HL-60/S4 treated with retinoic acid at 250 ng/mL for 4 days and 3 days (cell line): Measurements from ENCODE around the gene ZNF512B.
"Not testable (repeated sequence)": the region's sequence is repeated elsewhere in the genome, so short reads cannot be mapped to it uniquely, and the experiment has no call there.

Experiments
- in situ Hi-C: fragments of 300-500 bp; cut with MboI; formaldehyde crosslinking; loops from 2 replicates; pipeline ENCODE4 v1.7.0; 2022; ENCODE audit warnings: low sequenced_read_pairs

ZNF512B gene

DNA sequence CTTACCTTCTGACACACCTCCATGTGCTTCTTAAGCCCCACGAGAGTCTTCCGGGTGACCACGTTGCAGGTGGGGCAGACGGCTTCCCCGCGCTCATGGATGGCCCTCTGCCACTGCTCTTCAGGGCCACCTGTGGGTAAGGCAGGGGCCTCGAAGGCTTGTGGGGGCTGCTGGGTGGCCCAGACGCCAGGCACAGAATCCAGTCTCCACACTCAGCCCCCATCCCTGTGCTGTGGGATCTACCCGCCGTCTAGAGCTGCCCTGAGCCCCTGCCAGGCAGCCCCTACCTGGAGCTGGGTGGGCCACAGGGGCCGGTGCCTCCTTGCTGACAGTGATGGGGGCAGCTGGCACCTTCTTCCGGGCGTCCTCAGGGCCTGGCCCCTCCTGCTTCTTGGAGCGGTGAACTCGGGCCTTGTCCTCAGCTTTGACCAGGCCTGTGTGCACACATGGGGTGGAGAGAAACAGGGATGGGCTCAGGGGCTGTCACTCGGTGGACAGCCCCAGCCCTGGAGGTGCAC, 5.9 kb downstream of the ZNF512B start:
- in situ Hi-C loops, result no loop called here

DNA sequence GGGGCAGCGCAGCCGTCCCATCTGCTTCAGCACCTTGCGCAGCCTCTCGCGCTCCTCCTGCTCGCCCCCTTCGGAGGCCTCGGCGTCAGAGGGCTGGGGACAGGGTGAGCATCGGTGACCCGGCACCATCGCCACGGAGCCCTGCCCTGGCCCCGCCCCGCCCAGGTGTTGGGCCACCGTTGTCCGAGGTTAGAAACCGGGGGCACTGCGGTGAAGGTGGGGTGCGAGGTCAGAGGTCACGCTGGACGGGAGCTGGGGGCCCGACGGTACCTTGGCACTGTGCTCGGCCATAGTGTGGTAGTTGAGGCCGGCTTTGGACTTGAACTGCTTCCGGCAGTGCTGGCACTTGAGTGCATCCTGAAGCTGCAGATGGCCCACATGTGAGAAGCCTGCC, 6.4 kb downstream of the ZNF512B start:
- in situ Hi-C loops, result no loop called here

DNA sequence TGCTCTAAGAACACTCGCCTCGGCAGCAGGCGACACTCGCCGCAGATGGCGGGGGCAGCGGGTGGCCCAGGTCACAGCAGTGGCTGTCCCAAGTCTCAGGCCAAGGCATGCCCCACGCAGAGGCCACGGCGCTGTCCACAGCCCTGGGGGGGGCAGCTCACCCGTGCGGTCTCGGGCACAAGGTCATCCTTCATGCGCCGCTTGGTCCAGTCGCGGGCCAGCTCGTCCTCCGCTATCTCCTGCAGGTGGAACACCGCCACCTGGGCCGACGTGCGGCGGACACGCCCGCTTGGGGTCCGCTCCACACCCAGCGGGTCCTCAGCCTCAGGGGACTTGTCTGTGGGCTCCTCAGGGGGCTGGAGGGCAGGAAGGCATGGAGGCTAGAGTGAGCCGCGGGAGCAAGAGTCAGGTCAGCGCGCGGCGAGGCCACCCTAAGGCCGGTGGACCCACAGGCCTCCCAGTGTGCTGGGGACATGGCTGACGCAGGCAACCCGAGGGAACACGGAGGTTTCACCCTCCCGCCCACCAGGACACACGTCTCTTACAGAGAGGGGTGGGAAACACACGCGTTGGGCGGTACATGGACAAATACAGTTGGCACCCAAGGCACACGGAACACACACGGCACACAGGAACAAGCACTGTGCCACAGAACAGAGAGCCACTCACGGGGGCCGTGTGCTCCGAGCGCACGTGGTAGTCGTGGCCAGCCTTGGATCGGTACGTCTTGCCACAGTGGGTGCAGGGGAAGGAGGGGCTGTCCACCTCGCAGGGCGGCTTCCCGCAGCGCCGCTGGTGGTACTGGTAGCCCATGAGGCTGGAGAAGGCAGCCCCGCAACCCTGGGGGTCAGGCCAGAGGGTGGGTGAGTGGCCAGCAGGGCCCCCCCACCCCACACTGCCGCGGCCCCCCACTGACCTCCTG, 7.0 kb downstream of the ZNF512B start:
- in situ Hi-C loops, result no loop called here

DNA sequence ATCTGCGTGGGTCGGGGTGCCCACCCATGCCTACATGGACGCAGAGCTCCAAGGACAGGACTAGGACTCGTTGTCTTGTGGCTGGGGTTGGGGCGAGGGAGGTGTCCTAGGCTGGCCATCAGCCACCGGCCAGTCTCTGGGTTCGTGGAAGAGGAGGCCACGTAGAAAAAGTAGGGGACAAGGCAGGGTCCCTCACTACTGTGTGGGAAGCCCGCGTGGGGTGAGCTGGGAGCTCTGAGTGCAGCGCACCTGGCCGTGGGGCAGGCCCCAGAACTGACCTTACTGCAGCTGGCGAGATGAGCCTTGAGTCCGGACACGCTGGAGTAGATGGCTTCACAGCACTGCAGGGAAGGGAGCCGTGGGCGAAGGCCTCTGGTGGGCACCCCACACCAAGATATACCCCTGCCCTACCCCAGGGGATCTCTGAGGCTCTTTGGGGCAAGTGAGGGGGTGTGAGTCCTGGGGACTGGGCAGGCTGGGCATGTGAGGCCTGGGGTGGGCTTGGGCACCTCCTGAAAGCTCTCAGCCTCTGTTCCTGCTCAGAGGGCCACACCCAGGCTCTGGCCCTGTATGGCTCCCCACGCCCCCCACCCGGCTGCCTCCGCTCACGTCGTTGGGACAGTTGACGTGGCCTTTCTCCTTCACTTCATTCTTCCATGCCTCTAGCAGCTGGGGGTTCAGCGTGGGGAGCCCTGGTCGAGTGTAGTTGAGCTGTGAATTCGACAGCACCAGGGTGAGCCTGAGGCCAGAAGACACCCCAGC, 7.9 kb downstream of the ZNF512B start:
- in situ Hi-C loops, result no loop called here

DNA sequence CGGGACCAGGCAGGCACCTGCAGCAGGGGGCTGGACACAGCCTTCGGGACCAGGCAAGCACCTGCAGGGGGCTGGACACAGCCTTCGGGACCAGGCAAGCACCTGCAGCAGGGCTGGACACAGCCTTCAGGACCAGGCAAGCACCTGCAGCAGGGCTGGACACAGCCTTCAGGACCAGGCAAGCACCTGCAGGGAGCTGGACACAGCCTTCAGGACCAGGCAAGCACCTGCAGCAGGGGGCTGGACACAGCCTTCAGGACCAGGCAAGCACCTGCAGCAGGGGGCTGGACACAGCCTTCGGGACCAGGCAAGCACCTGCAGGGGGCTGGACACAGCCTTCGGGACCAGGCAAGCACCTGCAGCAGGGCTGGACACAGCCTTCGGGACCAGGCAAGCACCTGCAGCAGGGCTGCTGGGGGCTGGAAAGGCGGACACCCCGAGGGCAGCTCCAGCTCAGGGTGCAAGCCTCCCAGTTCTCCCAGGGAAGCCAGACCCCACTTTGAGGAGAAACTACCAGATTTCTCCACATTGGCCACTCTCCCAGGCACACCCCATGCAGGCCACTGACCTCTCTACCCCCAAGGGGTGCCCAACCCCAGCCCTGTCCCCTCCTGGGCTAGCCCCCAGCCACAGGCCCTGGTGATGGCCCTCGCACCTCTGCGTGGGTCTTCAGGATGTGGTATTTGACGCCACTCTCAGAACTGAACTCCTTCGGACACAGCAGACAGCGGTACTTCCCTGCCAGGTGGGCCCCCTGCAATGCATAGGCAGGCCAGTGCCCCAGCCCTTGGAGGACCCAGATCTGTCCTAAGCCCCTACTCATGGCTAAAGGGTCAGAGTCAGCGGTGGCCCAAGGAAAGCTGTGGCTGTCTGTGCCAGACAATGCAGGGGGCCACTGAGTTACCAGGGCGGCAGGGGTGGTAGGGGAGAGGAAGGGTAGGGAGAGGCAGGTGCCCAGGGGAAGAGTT, 8.8 kb downstream of the ZNF512B start:
- in situ Hi-C loops, result not testable (repeated sequence)

DNA sequence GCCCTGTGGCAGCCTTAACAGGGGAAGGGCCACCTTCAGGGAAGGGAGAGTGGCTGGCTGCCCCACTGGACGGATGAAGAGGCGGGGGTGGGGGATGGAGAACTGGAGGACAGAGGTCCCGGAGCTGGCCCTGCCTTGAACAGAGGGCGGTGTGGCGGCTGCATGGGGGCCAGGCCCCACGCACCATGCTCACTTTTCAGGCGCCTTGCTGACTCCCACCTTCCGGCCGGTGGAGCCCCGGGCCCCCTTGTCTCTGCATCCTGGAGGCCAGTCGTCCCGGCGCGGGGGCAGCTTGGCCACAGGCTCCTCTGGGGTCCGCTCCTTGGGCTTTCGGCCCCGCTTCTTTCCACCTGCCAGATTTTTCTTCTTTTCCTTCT, 10.0 kb downstream of the ZNF512B start:
- in situ Hi-C loops, result no loop called here

DNA sequence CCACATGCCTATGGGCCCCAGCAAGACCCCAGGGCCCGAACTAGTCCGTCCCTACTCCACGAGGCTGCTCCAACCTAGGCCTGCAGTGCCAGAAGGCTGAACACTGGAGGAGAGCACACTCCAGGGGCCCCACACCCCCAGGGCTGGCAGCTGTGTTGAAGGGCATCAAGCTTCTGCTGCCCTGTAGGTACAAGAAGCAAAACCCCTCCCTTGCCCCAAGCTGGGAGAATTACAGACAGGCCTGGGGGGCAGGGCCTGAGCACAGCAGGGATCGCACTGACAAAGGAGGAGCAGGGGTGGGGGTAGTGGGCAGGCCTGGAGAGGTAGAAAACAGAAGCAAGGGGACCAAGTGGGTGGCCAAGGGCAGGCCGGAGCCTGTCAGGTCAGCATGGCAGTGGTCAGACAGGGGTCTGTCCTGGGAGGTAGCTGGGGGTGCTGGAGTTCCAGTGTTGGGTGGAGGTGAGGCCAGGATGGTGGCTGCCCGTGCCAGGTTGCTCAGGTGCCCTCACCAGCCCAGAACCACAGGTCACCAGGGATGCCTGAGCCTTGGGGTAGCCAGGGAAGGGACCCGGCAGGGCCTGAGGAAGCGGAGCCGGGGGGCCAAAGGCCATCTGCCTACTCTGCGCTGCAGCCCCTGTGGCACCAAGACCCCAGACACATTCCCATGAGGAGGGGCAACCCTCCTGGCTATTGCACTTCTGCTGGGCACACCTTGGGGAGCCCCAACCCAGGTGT, 10.6 kb downstream of the ZNF512B start:
- in situ Hi-C loops, result no loop called here

DNA sequence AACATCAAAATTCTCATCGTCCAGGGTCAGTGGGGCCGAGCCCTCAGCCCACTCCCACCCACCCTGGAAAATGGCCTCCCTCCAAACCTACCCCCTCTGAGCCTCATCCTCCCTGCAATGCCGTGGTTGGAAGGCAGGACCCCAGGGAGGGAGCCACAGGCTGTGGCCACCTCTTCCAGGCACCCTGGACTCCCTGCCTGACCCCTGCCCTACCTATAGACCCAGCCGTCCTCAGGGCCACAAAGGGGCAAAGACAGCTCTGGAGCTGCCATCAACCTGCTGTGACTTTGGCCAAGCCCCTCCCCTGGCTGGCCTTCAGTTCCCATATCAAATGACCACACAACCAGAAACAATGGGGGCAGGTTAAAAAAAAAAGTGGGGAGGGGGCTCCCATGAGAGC, 11.3 kb downstream of the ZNF512B start:
- in situ Hi-C loops, result no loop called here

DNA sequence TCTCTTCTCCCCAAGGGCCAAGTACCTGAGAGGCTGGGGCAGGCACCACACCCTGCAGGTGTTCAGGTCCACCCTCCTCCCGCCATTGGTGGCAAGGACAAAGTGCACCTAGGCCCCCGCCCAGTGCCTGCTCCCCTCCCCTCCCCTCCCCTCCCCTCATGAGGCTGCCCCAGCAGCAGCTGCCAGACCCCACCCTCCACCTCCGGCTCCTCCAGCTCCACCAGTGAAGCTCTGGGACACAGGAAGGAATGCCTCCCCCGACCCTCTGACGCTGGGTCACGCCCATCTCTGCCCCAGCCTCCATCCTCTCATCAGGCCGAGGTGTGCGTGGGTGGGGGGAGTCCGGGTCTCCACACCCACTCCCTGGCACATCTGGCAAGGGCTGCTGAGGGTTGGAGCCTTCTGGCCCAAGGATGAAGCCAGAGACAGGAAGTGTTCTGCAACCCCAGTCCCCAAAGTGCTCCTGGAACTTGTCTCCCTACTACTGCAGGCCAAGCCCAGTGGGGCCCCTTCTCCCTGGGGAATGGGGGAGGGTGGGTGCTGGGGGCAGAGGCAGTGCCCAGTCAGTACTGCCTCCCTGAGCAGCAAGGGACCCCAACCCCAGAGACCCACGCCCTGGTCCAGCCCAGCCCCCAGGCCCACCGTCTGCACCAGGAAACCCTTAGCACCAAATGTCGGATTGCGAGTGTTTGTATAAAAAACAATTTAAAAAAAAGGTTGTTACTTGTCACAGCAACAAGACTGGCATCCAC, 11.9 kb downstream of the ZNF512B start:
- in situ Hi-C loops, result no loop called here

DNA sequence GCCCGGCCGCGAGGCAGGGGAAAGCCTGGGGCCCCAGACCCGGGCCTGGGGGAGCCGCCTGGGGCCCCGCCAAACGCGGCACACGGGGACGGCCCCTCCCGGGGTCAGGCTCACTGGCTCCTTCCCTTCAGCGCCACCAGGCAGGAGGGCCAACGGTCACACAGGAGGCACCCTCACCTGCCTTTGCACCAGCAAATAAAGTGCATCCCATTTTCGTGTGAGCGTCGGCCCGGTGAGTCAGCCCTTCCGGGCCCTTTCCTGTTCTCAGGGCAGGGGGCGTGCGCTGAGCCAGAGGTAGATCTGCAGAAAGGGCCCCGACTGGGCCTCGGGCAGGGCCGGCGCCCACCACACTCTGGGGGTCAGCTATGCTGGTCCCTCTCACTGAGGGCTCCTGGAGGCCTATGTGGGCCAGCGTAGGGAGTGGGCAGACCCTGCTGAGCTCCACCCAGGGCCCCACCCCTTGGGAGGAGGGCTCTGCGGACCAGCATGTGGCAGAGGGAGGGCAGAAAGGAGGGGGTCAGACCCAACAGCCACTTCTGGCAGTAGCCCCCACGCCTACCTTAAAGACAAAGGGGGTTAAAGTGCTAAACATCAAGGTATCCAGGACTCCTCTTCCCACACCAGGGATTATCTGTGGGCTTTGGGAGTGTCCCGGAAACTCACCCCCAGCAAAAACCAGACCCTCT, 12.6 kb downstream of the ZNF512B start:
- in situ Hi-C loops, result no loop called here

DNA sequence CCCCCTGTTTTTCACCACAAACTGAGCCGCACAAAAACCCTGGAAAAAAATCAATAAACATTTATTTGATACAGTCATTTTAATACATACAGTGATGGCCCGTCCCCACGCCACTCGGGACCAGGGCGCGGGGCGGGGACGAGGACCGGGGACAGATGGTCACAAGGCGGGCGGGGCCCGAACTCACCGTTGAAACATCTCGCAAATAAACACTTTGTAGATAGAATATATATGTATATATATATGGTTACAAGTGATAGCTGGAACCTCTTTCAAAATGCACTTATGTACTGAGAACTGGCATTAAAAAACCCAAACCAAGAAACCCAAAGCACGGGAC, 13.1 kb downstream of the ZNF512B start:
- in situ Hi-C loops, result no loop called here

DNA sequence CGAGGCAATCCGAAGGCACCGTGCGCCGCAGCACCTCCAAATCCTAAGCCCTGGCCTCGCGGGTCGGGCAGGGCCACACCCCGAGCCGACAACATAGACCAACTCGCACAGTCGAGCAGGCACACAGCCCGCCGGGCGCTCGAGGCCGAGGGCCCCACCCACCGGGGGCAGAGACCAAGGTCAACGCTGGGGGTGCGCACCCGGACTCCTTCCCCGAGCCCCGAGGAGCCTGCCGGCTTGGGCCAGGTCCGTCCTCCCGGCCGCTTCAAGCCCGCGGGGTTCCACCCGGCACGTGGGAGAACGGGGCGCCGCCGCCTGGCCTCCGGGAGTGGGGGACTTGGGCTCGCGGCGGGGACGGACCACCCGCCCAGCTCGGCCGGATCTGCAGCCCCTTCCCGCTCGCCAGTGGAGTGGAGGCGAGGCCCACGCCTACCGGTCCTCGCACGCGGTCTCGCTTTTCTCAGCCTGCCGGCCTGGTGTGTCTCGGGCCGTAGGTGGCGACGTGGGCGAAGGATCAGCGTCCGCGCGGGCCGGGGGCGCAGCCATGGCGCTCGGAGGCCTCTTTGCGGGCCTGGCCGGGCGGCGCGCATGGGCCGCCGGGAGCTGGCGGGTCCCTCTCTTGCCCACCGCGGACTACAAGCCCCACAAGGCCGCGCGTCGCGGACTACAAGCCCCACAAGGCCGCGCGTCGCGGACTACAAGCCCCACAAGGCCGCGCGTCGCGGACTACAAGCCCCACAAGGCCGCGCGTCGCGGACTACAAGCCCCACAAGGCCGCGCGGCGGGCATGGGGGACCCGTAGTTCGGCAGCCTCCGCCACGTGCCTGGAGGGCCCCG, 13.7 kb downstream of the ZNF512B start, which contains the start of gene UCKL1:
Gene UCKL1, minus strand, starts transcription at position 590 of the 837 bp plus-strand sequence. Its CDS starts 44 bp downstream, at position 546.
- in situ Hi-C loops, result no loop called here

DNA sequence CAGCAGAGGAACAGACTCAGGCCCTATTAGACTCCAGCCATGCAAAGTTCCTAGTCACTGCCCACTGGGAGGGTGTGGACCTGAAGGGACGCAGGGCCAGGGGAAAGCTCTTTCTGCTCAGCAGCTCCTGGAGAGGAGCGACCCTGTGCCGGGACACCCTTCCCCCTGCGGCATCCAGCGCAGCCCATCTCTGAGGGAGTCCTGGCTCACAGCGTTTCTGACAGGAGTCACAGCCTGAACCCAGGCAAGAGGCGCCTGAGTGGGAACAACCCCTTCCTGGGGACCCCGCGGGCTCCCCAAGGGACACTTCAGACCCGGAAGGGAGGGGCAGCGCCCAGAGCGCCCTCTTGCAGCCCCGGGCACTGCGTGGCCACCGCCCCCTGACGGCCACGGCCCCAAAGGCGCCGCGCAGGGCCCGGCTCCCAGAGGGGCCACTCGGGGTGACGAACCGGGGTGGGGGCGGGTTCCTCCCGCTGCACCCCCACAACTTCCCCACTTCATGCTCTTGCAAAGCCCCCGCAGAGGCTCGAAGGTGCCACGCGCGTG, 14.4 kb downstream of the ZNF512B start:
- in situ Hi-C loops, result no loop called here

DNA sequence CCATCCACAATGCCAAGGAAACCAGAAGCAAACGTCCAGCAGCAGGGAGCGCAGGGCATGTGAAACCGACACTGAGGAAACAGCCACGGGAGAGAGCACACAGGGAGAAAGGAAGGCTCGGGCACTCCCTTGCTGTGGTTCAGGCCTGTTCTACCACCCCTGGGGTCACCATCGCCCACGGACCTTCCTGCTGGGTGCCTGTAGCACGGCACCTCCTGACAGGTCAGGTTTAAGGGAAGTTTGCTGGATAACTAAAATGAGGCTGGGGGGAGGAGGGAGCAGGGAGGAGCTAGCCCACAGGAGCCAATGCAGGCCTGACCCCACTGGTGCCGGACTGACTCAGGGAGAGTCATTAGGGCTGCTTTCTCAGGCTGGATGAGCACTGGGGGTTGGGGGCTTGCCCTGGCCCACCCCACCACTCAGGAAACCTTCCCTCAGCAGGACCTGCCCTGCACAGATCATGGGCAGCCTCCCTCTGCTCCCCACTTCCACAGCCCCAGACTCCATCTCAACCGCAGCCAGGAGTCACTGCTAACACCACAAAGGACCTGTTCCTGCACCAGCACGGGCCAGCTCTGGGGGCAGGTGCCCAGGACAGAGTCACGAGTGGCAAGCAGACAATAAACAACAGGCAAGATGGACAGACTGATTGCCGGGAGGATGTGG, 15.8 kb downstream of the ZNF512B start:
- in situ Hi-C loops, result no loop called here

DNA sequence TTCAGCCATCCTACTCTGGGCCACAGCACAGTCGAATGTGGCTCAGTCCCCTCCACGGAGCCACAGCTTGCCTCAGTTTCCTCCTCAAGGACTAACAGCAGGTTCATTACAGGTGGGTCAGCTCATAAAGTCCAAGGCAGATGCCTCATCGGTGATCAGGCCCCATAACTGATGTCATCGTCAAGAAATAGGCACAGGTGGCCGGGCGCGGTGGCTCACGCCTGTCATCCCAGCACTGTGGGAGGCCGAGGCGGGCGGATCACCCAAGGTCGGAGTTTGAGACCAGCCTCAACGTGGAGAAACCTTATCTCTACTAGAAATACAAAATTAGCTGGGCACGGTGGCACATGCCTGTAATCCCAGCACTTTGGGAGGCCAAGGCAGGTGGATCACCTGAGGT, 17.0 kb downstream of the ZNF512B start:
- in situ Hi-C loops, result no loop called here

DNA sequence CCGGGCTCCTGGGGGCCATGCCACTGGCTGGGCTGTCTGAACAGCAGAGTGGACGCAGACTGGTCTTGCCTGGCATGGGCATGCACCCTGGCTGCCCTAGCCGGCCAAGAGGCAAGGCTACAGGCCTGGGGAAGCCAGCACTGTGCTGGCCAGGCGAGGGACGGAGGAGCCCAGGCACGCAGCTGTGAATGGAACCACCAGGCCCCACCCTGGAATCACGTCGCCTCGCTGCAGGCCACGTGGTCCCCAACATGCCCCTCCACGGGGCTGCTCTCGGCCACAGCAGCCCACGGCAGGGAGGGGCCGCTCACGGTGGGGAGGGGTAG, 17.6 kb downstream of the ZNF512B start:
- in situ Hi-C loops, result no loop called here
